GM18499 (cell line): ENCODE data around the gene COPS4.
A peak's percentile ranks its signal among the peaks of the same experiment; 100 is the strongest.
"Not testable (repeated sequence)": the region's sequence is repeated elsewhere in the genome, so short reads cannot be mapped to it uniquely, and the experiment has no call there.

ENCODE experiments used
- ATAC-seq: cut with Tn5 transposase; IDR thresholded peaks from one replicate; pipeline ENCODE4 v1.9.1; 2021; ENCODE audit warnings: moderate number of reproducible peaks; ENCODE audit not compliant: insufficient read depth, unreplicated experiment

COPS4 gene

GRCh38 chr4:83034630-83035494, at the start of gene COPS4:
COPS4 (plus strand) TSS chr4:83035183; CDS start chr4:83035225, 42 bp downstream.
- peak; percentile 99 for ATAC-seq

- ATAC-seq = not testable (repeated sequence)
Observed at GRCh38 chr4:82987519-82987918, 47.5 kb upstream of the COPS4 start.

- ATAC-seq = no peak
Observed at GRCh38 chr4:82988323-82988832, 46.6 kb upstream of the COPS4 start.

GRCh38 chr4:82989575-82990429, 45.2 kb upstream of the COPS4 start:
- peak; percentile 80 for ATAC-seq

GRCh38 chr4:82994834-82995233, 40.1 kb upstream of the COPS4 start:
- ATAC-seq = no peak

- ATAC-seq = no peak
Observed at GRCh38 chr4:82998898-82999297, 36.1 kb upstream of the COPS4 start.

GRCh38 chr4:83002329-83002728, 32.7 kb upstream of the COPS4 start:
- ATAC-seq = no peak

GRCh38 chr4:83003044-83003791, 31.8 kb upstream of the COPS4 start:
- not testable (repeated sequence) for ATAC-seq

GRCh38 chr4:83009529-83009928, 25.5 kb upstream of the COPS4 start:
- no peak for ATAC-seq

GRCh38 chr4:83010111-83010521, 24.9 kb upstream of the COPS4 start:
- no peak for ATAC-seq

- ATAC-seq = no peak
Observed at GRCh38 chr4:83010522-83011318, 24.3 kb upstream of the COPS4 start, which contains the start of gene LIN54. LIN54 (minus strand) TSS chr4:83010823; CDS start chr4:82984844, 25,979 bp downstream.

- ATAC-seq = no peak
Observed at GRCh38 chr4:83011689-83012199, 23.2 kb upstream of the COPS4 start.

GRCh38 chr4:83012200-83012686, 22.7 kb upstream of the COPS4 start:
- peak; percentile 3 for ATAC-seq

GRCh38 chr4:83012687-83013419, 22.1 kb upstream of the COPS4 start:
- ATAC-seq = peak; percentile 62

GRCh38 chr4:83013420-83013867, 21.5 kb upstream of the COPS4 start:
- no peak for ATAC-seq

GRCh38 chr4:83013902-83014301, 21.1 kb upstream of the COPS4 start:
- no peak for ATAC-seq

- peak; percentile 75 for ATAC-seq
Observed at GRCh38 chr4:83019794-83020494, 15.0 kb upstream of the COPS4 start.
